B cell (primary cell): ENCODE data around the gene TUBGCP2. TPM values are rescaled to one million over a fixed set of nuclear protein-coding genes. Genes with fewer than 3 reads are reported as not detected.

Experiments
- ATAC-seq: fragments of 200-7000 bp; cut with Tn5 transposase; one replicate; pipeline ENCODE4 v1.10.0; 2021; ENCODE audit warnings: low read depth, mild to moderate bottlenecking, moderate number of reproducible peaks, moderate library complexity
- CTCF ChIA-PET: fragments of 350-600 bp; sonication (Branson Sonifier 250); formaldehyde crosslinking; loops from one replicate; lab custom pipeline; 2021; ENCODE audit warnings: antibody characterized with exemption, inconsistent platforms; lab: Charles Lee
- POLR2A ChIA-PET: fragments of 350-600 bp; sonication (Branson Sonifier 250); formaldehyde crosslinking; loops from one replicate; lab custom pipeline; 2021; ENCODE audit warnings: antibody characterized with exemption; lab: Charles Lee
- DNase-seq: peaks from one replicate; pipeline ENCODE4 v3.0.0; 2013
- H2AFZ ChIP-seq: 2 replicates; pipeline ENCODE4 v1.6.1; 2012; ENCODE audit warnings: mild to moderate bottlenecking, low read depth, low read length; ENCODE audit not compliant: insufficient read depth, poor library complexity, severe bottlenecking
- H3K27ac ChIP-seq, 2 donors: 1 replicate in 1 of 2; 2 replicates in 1 of 2; pipeline ENCODE4 v1.5.1; 2012 to 2013; ENCODE audit warnings: low read length in 2 of 2, mild to moderate bottlenecking in 2 of 2, moderate library complexity in 1 of 2
- H3K27me3 ChIP-seq, 4 experiments: fragments of 200-600 bp in 1 of 4; sonication (generic) in 1 of 4; replicated peaks in 1 of 4; 1 replicate in 2 of 4; 2 replicates in 2 of 4; pipeline versions ENCODE4 v1.6.1 to v1.7.0; 2013 to 2016; ENCODE audit warnings: low read length in 3 of 4, mild to moderate bottlenecking in 2 of 4, mixed read lengths in 1 of 4, moderate library complexity in 1 of 4; ENCODE audit not compliant: insufficient read depth in 4 of 4, control insufficient read depth in 3 of 4; ENCODE audit errors: control extremely low read depth in 1 of 4
- H3K36me3 ChIP-seq, 2 experiments: replicated peaks in 1 of 2; 1 replicate in 1 of 2; 2 replicates in 1 of 2; pipeline versions ENCODE4 v1.6.1 to v1.7.1; 2013; ENCODE audit warnings: low read length in 1 of 2; ENCODE audit not compliant: insufficient read depth in 2 of 2, control insufficient read depth in 1 of 2; ENCODE audit errors: control extremely low read depth in 1 of 2, extremely low read depth in 1 of 2
- H3K4me1 ChIP-seq, 2 donors: fragments of 200-600 bp in 1 of 2; sonication (generic) in 1 of 2; 1 replicate in 1 of 2; 2 replicates in 1 of 2; pipeline versions ENCODE4 v1.5.1 to v1.6.1; 2013 to 2017; ENCODE audit warnings: low read length in 2 of 2; ENCODE audit not compliant: control insufficient read depth in 2 of 2, insufficient read depth in 2 of 2
- H3K4me2 ChIP-seq: replicated peaks from 2 replicates; pipeline ENCODE3; 2012; ENCODE audit warnings: mild to moderate bottlenecking, low read depth, low read length; ENCODE audit not compliant: poor library complexity, severe bottlenecking
- H3K4me3 ChIP-seq, 5 experiments: fragments of 200-600 bp in 1 of 5; sonication (generic) in 1 of 5; 1 replicate in 3 of 5; 2 replicates in 2 of 5; pipeline versions ENCODE4 v1.5.1 to v1.7.0; 2011 to 2016; ENCODE audit warnings: low read length in 4 of 5, mild to moderate bottlenecking in 4 of 5, low read depth in 2 of 5, control low read depth in 1 of 5, moderate library complexity in 1 of 5; ENCODE audit not compliant: insufficient read depth in 1 of 5; ENCODE audit errors: control extremely low read depth in 1 of 5, extremely low read depth in 1 of 5
- H3K79me2 ChIP-seq: fragments of 200-600 bp; sonication (generic); one replicate; pipeline ENCODE4 v1.6.0; 2016; ENCODE audit warnings: low read length; ENCODE audit not compliant: control insufficient read depth, insufficient read depth
- H3K9ac ChIP-seq: fragments of 200-600 bp; sonication (generic); 2 replicates; pipeline ENCODE4 v1.6.1; 2017; ENCODE audit warnings: mild to moderate bottlenecking, low read length, moderate library complexity
- H3K9me3 ChIP-seq, 3 donors: one replicate each; pipeline versions ENCODE4 v1.6.1 to v1.7.1; 2013; ENCODE audit warnings: low read length in 2 of 3; ENCODE audit not compliant: control insufficient read depth in 2 of 3, insufficient read depth in 1 of 3; ENCODE audit errors: control extremely low read depth in 1 of 3
- H4K20me1 ChIP-seq: 2 replicates; pipeline ENCODE4 v1.6.0; 2012; ENCODE audit warnings: mild to moderate bottlenecking, low read length; ENCODE audit not compliant: insufficient read depth, control insufficient read depth, poor library complexity, severe bottlenecking
- H3K27ac Mint-ChIP-seq: one replicate; pipeline ENCODE4 v1.8.0; 2021; ENCODE audit warnings: mixed read lengths
- H3K27me3 Mint-ChIP-seq: one replicate; pipeline ENCODE4 v1.8.0; 2021; ENCODE audit warnings: mixed read lengths
- H3K4me1 Mint-ChIP-seq: one replicate; pipeline ENCODE4 v1.8.0; 2021; ENCODE audit warnings: mixed read lengths
- H3K4me3 Mint-ChIP-seq: one replicate; pipeline ENCODE4 v1.8.0; 2021; ENCODE audit warnings: mixed read lengths
- H3K9me3 Mint-ChIP-seq: one replicate; pipeline ENCODE4 v1.8.0; 2022; ENCODE audit warnings: mixed read lengths; ENCODE audit not compliant: insufficient read depth
- EZH2 ChIP-seq: IDR thresholded peaks from 2 replicates; pipeline ENCODE4 v1.6.1; 2012; ENCODE audit warnings: borderline replicate concordance, low read depth, mild to moderate bottlenecking, moderate library complexity, low read length; ENCODE audit not compliant: insufficient read depth, poor library complexity, severe bottlenecking
- WGBS: methylation state at CpG from one replicate; pipeline ENCODE4 v1.1.5; 2013; ENCODE audit warnings: missing lambda C conversion rate; ENCODE audit not compliant: insufficient coverage; 5-methylcytosine and 5-hydroxymethylcytosine counted together
- intact Hi-C: fragments of 100-400 bp; cut with micrococcal nuclease; formaldehyde crosslinking; loops from one replicate; pipeline ENCODE4 v1.10.0; 2022
- polyA plus RNA-seq: library from polyadenylated mRNA; depleted of rRNA; stranded (reverse); fragments of >200 nt; gene quantifications from 2 replicates; pipeline ENCODE4 v1.2.3, GENCODE V29; 2012
- total RNA-seq, 2 donors: library from RNA; stranded (reverse); fragments of 120-200 nt in 1 of 2; gene quantifications; 1 replicate in 1 of 2; 2 replicates in 1 of 2; pipeline versions ENCODE4 v1.2.3 to v1.2.4, GENCODE V29; 2013 to 2022
- TF ChIP-seq, protein P1 (sequence below): fragments of 200-600 bp; IDR thresholded peaks from one replicate; pipeline ENCODE4 v1.8.0; 2022; ENCODE audit warnings: antibody characterized with exemption, mild to moderate bottlenecking

Gene TUBGCP2
- total and polyA plus RNA-seq, 2 donors (not counting 1 experiment from before 2014, with no cell fraction given), result 50.3 to 90.3 TPM

DNA sequence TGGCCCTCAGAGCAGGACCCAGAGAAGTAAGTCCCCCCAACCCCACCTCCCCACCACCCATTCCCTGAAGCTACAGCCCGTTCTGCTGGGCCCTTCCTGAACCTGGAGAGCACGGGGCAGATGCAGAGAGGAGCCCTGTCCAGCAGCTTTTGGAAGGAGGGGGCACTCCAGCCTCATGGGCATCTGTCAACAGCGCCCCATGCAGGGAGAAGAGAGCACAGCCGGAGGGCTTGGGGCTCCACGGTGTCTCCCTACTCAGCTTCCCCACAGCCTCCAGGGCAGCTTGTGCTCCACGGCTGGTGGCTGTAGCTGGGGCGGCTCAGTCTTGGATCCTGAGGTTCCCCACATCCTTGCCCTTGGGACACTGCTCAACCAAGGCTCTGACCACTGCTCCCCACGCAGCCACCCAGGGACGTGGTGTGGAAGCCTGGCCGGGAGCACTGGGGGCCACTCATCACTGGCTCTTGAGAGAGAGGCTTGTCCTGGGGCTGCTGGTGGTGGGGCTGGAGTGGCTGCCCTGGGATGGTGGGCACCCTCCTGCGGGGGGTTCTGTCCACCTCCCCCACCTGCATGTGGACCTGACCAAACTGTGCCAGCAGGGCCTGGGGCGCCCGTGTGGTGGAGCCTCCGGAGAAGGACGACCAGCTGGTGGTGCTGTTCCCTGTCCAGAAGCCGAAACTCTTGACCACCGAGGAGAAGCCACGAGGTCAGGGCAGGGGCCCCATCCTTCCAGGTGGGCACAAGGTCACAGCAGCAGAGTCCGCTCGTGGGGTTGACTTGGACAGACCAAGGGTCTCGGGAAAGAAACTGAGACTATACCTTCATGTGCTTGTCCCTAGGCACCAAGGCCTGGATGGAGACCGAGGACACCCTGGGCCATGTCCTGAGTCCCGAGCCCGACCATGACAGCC is 43.0 kb upstream of the TUBGCP2 start:
- Mint-ChIP-seq H3K4me3 (no peak overlapping the region), H3K4me1 (peaks cover 9% of the 10 kb centered on the region), H3K9me3 (no peaks in the 10 kb centered on the region), H3K27ac (no peak overlapping the region), H3K27me3 (peaks cover 5% of the 10 kb centered on the region)
- Histone ChIP-seq H3K27ac (no peak overlapping the region), H3K4me1 (peaks cover 5 to 11% of the 10 kb centered on the region in 2 donors), H3K9me3 (peaks cover 0 to 15% (median 0%) of the 10 kb centered on the region in 3 donors), H4K20me1 (peaks cover 14% of the 10 kb centered on the region), H3K27me3 (peaks cover 0 to 15% (median 5%) of the 10 kb centered on the region in 4 experiments), H3K36me3 (peaks cover 0 to 3% of the 10 kb centered on the region in 2 experiments), H3K79me2 (peaks cover 24% of the 10 kb centered on the region), H2AFZ (no peak overlapping the region), H3K4me2 (no peak overlapping the region), H3K9ac (no peak overlapping the region), H3K4me3 (no peak overlapping the region)
- intact Hi-C loops, result no loop called here
- ChIA-PET CTCF (no interaction called here), POLR2A (no interaction called here)
- no peak for DNase-seq
- TF ChIP-seq EZH2, result no peak
- TF ChIP-seq, protein P1, sequence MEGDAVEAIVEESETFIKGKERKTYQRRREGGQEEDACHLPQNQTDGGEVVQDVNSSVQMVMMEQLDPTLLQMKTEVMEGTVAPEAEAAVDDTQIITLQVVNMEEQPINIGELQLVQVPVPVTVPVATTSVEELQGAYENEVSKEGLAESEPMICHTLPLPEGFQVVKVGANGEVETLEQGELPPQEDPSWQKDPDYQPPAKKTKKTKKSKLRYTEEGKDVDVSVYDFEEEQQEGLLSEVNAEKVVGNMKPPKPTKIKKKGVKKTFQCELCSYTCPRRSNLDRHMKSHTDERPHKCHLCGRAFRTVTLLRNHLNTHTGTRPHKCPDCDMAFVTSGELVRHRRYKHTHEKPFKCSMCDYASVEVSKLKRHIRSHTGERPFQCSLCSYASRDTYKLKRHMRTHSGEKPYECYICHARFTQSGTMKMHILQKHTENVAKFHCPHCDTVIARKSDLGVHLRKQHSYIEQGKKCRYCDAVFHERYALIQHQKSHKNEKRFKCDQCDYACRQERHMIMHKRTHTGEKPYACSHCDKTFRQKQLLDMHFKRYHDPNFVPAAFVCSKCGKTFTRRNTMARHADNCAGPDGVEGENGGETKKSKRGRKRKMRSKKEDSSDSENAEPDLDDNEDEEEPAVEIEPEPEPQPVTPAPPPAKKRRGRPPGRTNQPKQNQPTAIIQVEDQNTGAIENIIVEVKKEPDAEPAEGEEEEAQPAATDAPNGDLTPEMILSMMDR, result no peak
- no peak for ATAC-seq
- 75% methylated on average over 24 of the region's 24 CpGs for WGBS

DNA sequence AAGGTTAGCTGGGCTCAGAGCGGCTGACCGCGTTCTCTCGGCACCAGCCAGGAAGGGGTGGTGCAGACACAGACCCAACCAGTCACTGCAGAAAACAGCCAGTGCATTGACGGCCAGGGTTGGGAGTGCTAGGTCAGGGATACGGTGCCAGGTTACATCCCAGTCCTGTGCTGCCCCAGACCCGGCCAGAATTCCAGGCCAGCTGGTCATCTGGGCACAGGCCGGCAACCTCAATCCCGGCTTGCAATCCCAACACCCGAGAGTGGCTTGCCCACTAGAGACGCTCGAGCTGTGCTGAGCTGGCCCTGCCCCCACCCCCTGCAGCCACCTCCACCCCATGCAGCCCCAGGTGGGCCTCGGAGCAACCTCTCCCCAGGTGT is 42.3 kb upstream of the TUBGCP2 start:
- H4K20me1 ChIP-seq, result peaks cover 6% of the 10 kb centered on the region
- intact Hi-C loops, result no loop called here

More for the DNA sequence above, 42.3 kb upstream of the TUBGCP2 start:
- ChIA-PET CTCF (no interaction called here), POLR2A (no interaction called here)
- TF ChIP-seq EZH2, result no peak
- TF ChIP-seq, protein P1, result no peak
- H3K27ac Mint-ChIP-seq, result no peak overlapping the region
- H3K27me3 Mint-ChIP-seq, result peaks cover 5% of the 10 kb centered on the region
- peaks cover 7% of the 10 kb centered on the region for H3K4me1 Mint-ChIP-seq
- peaks cover 0 to 1% of the 10 kb centered on the region in 2 experiments for H3K36me3 ChIP-seq
- no peak overlapping the region for H2AFZ ChIP-seq
- H3K4me3 ChIP-seq, result no peak overlapping the region
- H3K4me2 ChIP-seq, result no peak overlapping the region
- ATAC-seq, result no peak
- H3K4me1 ChIP-seq, result peaks cover 0 to 6% of the 10 kb centered on the region in 2 donors
- H3K27ac ChIP-seq, result no peak overlapping the region
- no peak overlapping the region for H3K4me3 Mint-ChIP-seq
- WGBS, result 63% methylated on average over 13 of the region's 13 CpGs
- no peak overlapping the region for H3K9ac ChIP-seq
- peaks cover 0 to 19% (median 5%) of the 10 kb centered on the region in 4 experiments for H3K27me3 ChIP-seq
- H3K9me3 ChIP-seq, result peaks cover 0 to 15% (median 0%) of the 10 kb centered on the region in 3 donors
- DNase-seq, result no peak
- H3K9me3 Mint-ChIP-seq, result no peaks in the 10 kb centered on the region
- peaks cover 17% of the 10 kb centered on the region for H3K79me2 ChIP-seq
